ENCODE data around the gene RDX.

RDX gene

DNA sequence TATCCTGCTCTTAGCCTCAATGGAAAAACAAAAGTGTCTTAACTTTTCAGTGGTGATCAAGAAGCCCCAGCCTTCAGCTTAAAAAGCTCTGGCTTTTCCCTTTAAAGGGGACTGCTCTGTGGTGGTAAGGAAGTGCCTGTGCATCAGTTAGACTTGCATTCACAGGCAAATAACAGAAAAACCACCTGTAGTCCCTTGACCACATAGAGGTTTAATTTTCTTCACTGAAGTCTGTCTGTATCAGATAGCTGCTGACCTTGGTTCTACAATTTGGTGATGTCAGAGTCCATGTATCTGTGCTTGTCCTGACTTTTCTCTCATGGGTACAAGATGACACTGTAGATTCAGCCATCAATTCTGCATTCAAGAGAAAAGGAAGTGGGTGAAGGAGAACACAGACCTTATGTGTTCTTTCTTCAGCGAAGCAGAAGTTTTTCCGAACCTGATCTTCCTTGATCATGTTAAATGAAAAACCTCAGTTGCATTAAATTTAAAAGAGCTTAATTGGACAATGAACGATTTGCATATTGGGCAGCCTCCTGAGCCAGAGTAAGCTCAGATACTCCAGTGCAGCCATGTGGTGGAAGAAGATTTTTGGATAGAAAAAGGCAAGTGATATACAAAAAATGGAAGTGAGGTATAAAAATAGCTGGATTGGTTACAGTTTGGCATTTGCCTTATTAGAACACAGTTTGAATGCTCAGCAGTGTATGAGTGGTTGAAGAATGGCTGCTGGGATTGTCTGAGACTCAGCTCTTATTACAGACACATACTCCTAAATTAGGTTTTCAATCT lies 43.2 kb upstream of the RDX start:
- Histone ChIP-seq H3K4me3 (ENCODE audit: low read length) (no peak overlapping the region), H3F3A (ENCODE audit: insufficient read depth, low read length) (no peaks in the 10 kb centered on the region), H3K9me3 (replicated peaks; ENCODE audit: insufficient read depth, low read length) (no peaks in the 10 kb centered on the region), H3K9ac (ENCODE audit: low read length) (no peak overlapping the region), H4K20me1 (ENCODE audit: insufficient read depth, low read length) (no peaks in the 10 kb centered on the region), H3K9me2 (replicated peaks; ENCODE audit: insufficient read depth, low read length) (no peaks in the 10 kb centered on the region), H3K27ac (ENCODE audit: low read length) (no peak overlapping the region), H3K27me3 (replicated peaks; ENCODE audit: insufficient read depth, low read length) (no peaks in the 10 kb centered on the region), H3K36me3 (replicated peaks; ENCODE audit: insufficient read depth, low read length) (no peaks in the 10 kb centered on the region), H3K4me2 (ENCODE audit: low read depth, low read length) (no peak overlapping the region), H2AFZ (ENCODE audit: low read length) (no peak overlapping the region), H3K4me1 (ENCODE audit: low read length) (no peaks in the 10 kb centered on the region), H3K79me2 (ENCODE audit: low read length) (no peaks in the 10 kb centered on the region)
- no peak for TF ChIP-seq EZH2 (optimal IDR thresholded peaks at IDR 0.05; ENCODE audit: low read depth, low read length)
- TF ChIP-seq, protein P1, sequence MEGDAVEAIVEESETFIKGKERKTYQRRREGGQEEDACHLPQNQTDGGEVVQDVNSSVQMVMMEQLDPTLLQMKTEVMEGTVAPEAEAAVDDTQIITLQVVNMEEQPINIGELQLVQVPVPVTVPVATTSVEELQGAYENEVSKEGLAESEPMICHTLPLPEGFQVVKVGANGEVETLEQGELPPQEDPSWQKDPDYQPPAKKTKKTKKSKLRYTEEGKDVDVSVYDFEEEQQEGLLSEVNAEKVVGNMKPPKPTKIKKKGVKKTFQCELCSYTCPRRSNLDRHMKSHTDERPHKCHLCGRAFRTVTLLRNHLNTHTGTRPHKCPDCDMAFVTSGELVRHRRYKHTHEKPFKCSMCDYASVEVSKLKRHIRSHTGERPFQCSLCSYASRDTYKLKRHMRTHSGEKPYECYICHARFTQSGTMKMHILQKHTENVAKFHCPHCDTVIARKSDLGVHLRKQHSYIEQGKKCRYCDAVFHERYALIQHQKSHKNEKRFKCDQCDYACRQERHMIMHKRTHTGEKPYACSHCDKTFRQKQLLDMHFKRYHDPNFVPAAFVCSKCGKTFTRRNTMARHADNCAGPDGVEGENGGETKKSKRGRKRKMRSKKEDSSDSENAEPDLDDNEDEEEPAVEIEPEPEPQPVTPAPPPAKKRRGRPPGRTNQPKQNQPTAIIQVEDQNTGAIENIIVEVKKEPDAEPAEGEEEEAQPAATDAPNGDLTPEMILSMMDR (IDR thresholded peaks at IDR 0.05; ENCODE audit: low read length): no peak
- TF ChIP-seq EZH2phosphoT487 (IDR thresholded peaks at IDR 0.05; ENCODE audit: low read length): no peak
- DNase-seq: no peak

DNA sequence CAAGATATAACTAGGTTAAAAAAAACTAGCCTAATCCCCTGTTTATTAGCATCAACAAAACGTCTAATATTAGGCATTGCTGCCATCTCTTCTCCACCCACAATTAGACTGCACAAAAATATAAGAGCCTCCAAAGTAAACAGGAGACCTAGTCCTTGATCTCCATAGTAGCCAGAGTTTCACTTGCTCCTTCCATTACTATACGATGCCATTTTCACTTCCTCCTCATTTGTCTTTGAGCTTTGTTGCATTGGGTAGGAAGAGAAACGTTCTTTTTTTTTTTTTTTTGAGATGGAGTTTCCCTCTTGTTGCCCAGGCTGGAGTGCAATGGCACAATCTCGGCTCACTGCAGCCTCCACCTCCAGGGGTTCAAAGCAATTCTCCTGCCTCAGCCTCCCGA lies 42.3 kb upstream of the RDX start:
- Histone ChIP-seq H3K4me3 (ENCODE audit: low read length) (no peak overlapping the region), H3K79me2 (ENCODE audit: low read length) (no peaks in the 10 kb centered on the region), H3K4me2 (ENCODE audit: low read depth, low read length) (no peak overlapping the region), H3K9me2 (replicated peaks; ENCODE audit: insufficient read depth, low read length) (no peaks in the 10 kb centered on the region), H3K27me3 (replicated peaks; ENCODE audit: insufficient read depth, low read length) (no peaks in the 10 kb centered on the region), H3K9ac (ENCODE audit: low read length) (no peak overlapping the region), H3F3A (ENCODE audit: insufficient read depth, low read length) (no peaks in the 10 kb centered on the region), H2AFZ (ENCODE audit: low read length) (no peak overlapping the region), H3K36me3 (replicated peaks; ENCODE audit: insufficient read depth, low read length) (no peaks in the 10 kb centered on the region), H3K4me1 (ENCODE audit: low read length) (no peaks in the 10 kb centered on the region), H3K27ac (ENCODE audit: low read length) (no peak overlapping the region), H3K9me3 (replicated peaks; ENCODE audit: insufficient read depth, low read length) (no peaks in the 10 kb centered on the region), H4K20me1 (ENCODE audit: insufficient read depth, low read length) (no peaks in the 10 kb centered on the region)
- DNase-seq: no peak
- TF ChIP-seq, protein P1 (IDR thresholded peaks at IDR 0.05; ENCODE audit: low read length): no peak
- no peak for TF ChIP-seq EZH2 (optimal IDR thresholded peaks at IDR 0.05; ENCODE audit: low read depth, low read length)
- TF ChIP-seq EZH2phosphoT487 (IDR thresholded peaks at IDR 0.05; ENCODE audit: low read length): no peak

DNA sequence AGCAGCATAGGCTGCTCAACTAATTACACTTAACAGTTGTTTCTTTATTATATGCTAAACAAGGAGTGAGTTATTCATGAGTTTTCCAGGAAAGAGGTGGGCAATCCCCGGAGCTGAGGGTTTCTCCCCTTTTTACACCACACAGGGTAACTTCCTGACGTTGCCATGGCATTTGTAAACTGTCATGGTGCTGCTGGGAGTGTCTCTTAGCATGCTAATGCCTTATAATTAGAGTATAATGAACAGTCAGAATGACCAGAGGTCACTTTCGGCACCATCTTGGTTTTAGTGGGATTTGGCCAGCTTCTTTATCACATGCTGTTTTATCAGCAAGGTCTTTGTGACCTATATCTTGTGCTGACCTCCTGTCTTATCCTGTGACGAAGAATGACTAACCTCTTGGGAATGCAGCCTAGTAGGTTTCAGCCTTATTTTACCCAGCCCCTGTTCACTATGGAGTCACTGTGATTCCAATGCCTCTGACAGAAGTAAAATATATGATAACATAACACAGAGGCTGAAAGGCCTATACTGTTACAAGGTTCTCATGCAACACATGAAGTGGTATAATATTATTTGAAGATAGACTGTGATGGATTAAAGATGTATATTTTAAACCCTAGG lies 41.3 kb upstream of the RDX start:
- H3K79me2 ChIP-seq (ENCODE audit: low read length): no peaks in the 10 kb centered on the region
- no peak overlapping the region for H3K27ac ChIP-seq (ENCODE audit: low read length)
- no peaks in the 10 kb centered on the region for H4K20me1 ChIP-seq (ENCODE audit: insufficient read depth, low read length)
- H2AFZ ChIP-seq (ENCODE audit: low read length): no peak overlapping the region
- H3K36me3 ChIP-seq (replicated peaks; ENCODE audit: insufficient read depth, low read length): no peaks in the 10 kb centered on the region
- no peaks in the 10 kb centered on the region for H3K27me3 ChIP-seq (replicated peaks; ENCODE audit: insufficient read depth, low read length)
- H3K4me3 ChIP-seq (ENCODE audit: low read length): no peak overlapping the region
- no peaks in the 10 kb centered on the region for H3F3A ChIP-seq (ENCODE audit: insufficient read depth, low read length)
- TF ChIP-seq EZH2phosphoT487 (IDR thresholded peaks at IDR 0.05; ENCODE audit: low read length) (no peak), EZH2 (optimal IDR thresholded peaks at IDR 0.05; ENCODE audit: low read depth, low read length) (no peak)
- TF ChIP-seq, protein P1 (IDR thresholded peaks at IDR 0.05; ENCODE audit: low read length): no peak
- H3K9me2 ChIP-seq (replicated peaks; ENCODE audit: insufficient read depth, low read length): no peaks in the 10 kb centered on the region
- H3K9ac ChIP-seq (ENCODE audit: low read length): no peak overlapping the region
- H3K4me2 ChIP-seq (ENCODE audit: low read depth, low read length): no peak overlapping the region
- no peak for DNase-seq
- H3K9me3 ChIP-seq (replicated peaks; ENCODE audit: insufficient read depth, low read length): no peaks in the 10 kb centered on the region
- no peaks in the 10 kb centered on the region for H3K4me1 ChIP-seq (ENCODE audit: low read length)
